Stomach (tissue), 9 donors: Measurements from ENCODE around the gene PTCHD4. TPM values are rescaled to one million over a fixed set of nuclear protein-coding genes. Genes with fewer than 3 reads are reported as not detected.

ENCODE experiments used
- DNase-seq, 2 donors: peaks; one replicate each; pipeline versions ENCODE4 v3.0.0 to v3.0.0-alpha.2; 2013 to 2019
- H3K27ac ChIP-seq, 5 donors: fragments of 200-600 bp in 4 of 5; sonication (generic) in 4 of 5; one replicate each; pipeline ENCODE4 v1.5.1; 2013 to 2019; ENCODE audit warnings: mild to moderate bottlenecking in 1 of 5, moderate library complexity in 1 of 5
- H3K27me3 ChIP-seq, 3 donors: fragments of 200-600 bp; sonication (generic); one replicate each; pipeline ENCODE4 v1.5.1; 2017 to 2019; ENCODE audit warnings: mixed run types in 1 of 3
- H3K36me3 ChIP-seq, 4 donors: fragments of 200-600 bp; sonication (generic); 1 replicate in 3 of 4; 2 replicates in 1 of 4; pipeline ENCODE4 v1.5.1; 2016 to 2019
- H3K4me1 ChIP-seq, 4 donors: fragments of 200-600 bp; sonication (generic); one replicate each; pipeline ENCODE4 v1.5.1; 2016 to 2019
- H3K4me3 ChIP-seq, 4 donors: fragments of 200-600 bp; sonication (generic) in 3 of 4; one replicate each; pipeline ENCODE4 v1.5.1; 2016 to 2019; ENCODE audit warnings: mild to moderate bottlenecking in 1 of 4
- H3K9me3 ChIP-seq, 4 donors: fragments of 200-600 bp; sonication (generic); one replicate each; pipeline ENCODE4 v1.5.1; 2016 to 2019
- CTCF ChIP-seq, 7 experiments: fragments of 450-650 bp in 4 of 7; fragments of 200-600 bp in 3 of 7; sonication (generic) in 3 of 7; IDR thresholded peaks; one replicate each; pipeline ENCODE4 v1.5.1; 2016 to 2019; ENCODE audit warnings: antibody characterized with exemption in 7 of 7, control low read depth in 2 of 7, mild to moderate bottlenecking in 1 of 7
- EP300 ChIP-seq: sonication (generic); formaldehyde crosslinking; IDR thresholded peaks from one replicate; pipeline ENCODE4 v1.6.1; 2017; ENCODE audit warnings: antibody characterized with exemption
- POLR2A ChIP-seq, 4 donors: fragments of 450-650 bp; IDR thresholded peaks; one replicate each; pipeline ENCODE4 v1.6.1; 2016; ENCODE audit warnings: antibody characterized with exemption in 4 of 4, control low read depth in 2 of 4, mild to moderate bottlenecking in 1 of 4, moderate library complexity in 1 of 4
- POLR2AphosphoS5 ChIP-seq, 3 donors: sonication (generic); formaldehyde crosslinking; IDR thresholded peaks; one replicate each; pipeline ENCODE4 v1.6.1; 2016; ENCODE audit warnings: antibody characterized with exemption in 3 of 3
- WGBS, 5 donors: extraction: QIAGEN DNeasy Blood & Tissue Kit in 3 of 5; methylation state at CpG; one replicate each; pipeline versions ENCODE4 v1.1.5 to v1.1.7; 2013 to 2018; 5-methylcytosine and 5-hydroxymethylcytosine counted together
- intact Hi-C: fragments of 100-400 bp; cut with DNase I; formaldehyde crosslinking; loops from one replicate; pipeline ENCODE4 v1.15.1; 2023; ENCODE audit warnings: low total_unique reads
- polyA plus RNA-seq, 3 donors: library from polyadenylated mRNA; stranded (reverse); fragments of 200-250 nt; gene quantifications; one replicate each; pipeline ENCODE4 v1.2.3, GENCODE V29; 2013
- total RNA-seq, 5 donors: library from RNA; depleted of rRNA; stranded (reverse); fragments of >200 nt; gene quantifications; one replicate each; pipeline versions ENCODE4 v1.1.0 to v1.2.3, GENCODE V29; 2014 to 2016
- donor health status: healthy with polysubstance abuse.
- donor health status: Bipolar disorder and iron deficiency.
- donor health status: healthy.

PTCHD4 gene
- total and polyA plus RNA-seq, 8 donors = 0.08 to 0.29 (median 0.15) TPM; not detected in 3

GRCh38 chr6:48101290-48101689, 9.7 kb downstream of the PTCHD4 start:
- intact Hi-C loops = no loop called here
- H3K27ac ChIP-seq = no peak overlapping the region
- WGBS, 5 donors = 63 to 83% (median 78%) methylated on average over 1 of the region's 1 CpG

GRCh38 chr6:48100588-48100895, 10.5 kb downstream of the PTCHD4 start:
- no peaks in the 10 kb centered on the region for H3K36me3 ChIP-seq
- intact Hi-C loops = no loop called here
- no peaks in the 10 kb centered on the region for H3K4me1 ChIP-seq
- no peaks in the 10 kb centered on the region for H3K9me3 ChIP-seq
- 54 to 72% (median 66%) methylated on average over 4 of the region's 4 CpGs for WGBS, 5 donors
- H3K4me3 ChIP-seq = no peak overlapping the region
- TF ChIP-seq POLR2A (IDR thresholded peaks at IDR 0.05) (no peak), CTCF (IDR thresholded peaks at IDR 0.05) (no peak), EP300 (no peak), POLR2AphosphoS5 (IDR thresholded peaks at IDR 0.05) (no peak)
- H3K27ac ChIP-seq = no peak overlapping the region
- no peaks in the 10 kb centered on the region for H3K27me3 ChIP-seq
- no peak for DNase-seq

More at GRCh38 chr6:48101290-48101689, 9.7 kb downstream of the PTCHD4 start:
- H3K27me3 ChIP-seq = no peaks in the 10 kb centered on the region
- no peak for TF ChIP-seq POLR2AphosphoS5 (IDR thresholded peaks at IDR 0.05)
- TF ChIP-seq POLR2A (IDR thresholded peaks at IDR 0.05) = no peak
- no peak for TF ChIP-seq CTCF (IDR thresholded peaks at IDR 0.05)
- no peak for TF ChIP-seq EP300
- DNase-seq = no peak
- H3K36me3 ChIP-seq = no peaks in the 10 kb centered on the region
- H3K4me1 ChIP-seq = no peaks in the 10 kb centered on the region
- H3K4me3 ChIP-seq = no peak overlapping the region
- no peaks in the 10 kb centered on the region for H3K9me3 ChIP-seq

- TF ChIP-seq POLR2A (IDR thresholded peaks at IDR 0.05) = no peak
- no peak overlapping the region for H3K27ac ChIP-seq
- no peak for DNase-seq
- no peaks in the 10 kb centered on the region for H3K4me1 ChIP-seq
- H3K36me3 ChIP-seq = no peaks in the 10 kb centered on the region
- no peak overlapping the region for H3K4me3 ChIP-seq
- no peaks in the 10 kb centered on the region for H3K27me3 ChIP-seq
- no peaks in the 10 kb centered on the region for H3K9me3 ChIP-seq
- WGBS, 5 donors = 49 to 63% (median 59%) methylated on average over 3 of the region's 3 CpGs
- intact Hi-C loops = no loop called here
Observed at GRCh38 chr6:48099713-48100587, 11.0 kb downstream of the PTCHD4 start.

GRCh38 chr6:48098923-48099322, 12.1 kb downstream of the PTCHD4 start:
- 61 to 72% (median 68%) methylated on average over 3 of the region's 3 CpGs for WGBS, 5 donors
- no peaks in the 10 kb centered on the region for H3K36me3 ChIP-seq
- H3K9me3 ChIP-seq = no peaks in the 10 kb centered on the region
- H3K4me1 ChIP-seq = no peaks in the 10 kb centered on the region
- intact Hi-C loops = no loop called here
- H3K27ac ChIP-seq = no peak overlapping the region
- no peaks in the 10 kb centered on the region for H3K27me3 ChIP-seq
- peak in 1 of 2 donors; percentile 42 for DNase-seq
- H3K4me3 ChIP-seq = no peak overlapping the region
- TF ChIP-seq EP300 (no peak), POLR2AphosphoS5 (IDR thresholded peaks at IDR 0.05) (no peak), CTCF (IDR thresholded peaks at IDR 0.05) (no peak), POLR2A (IDR thresholded peaks at IDR 0.05) (no peak)
